Activated CD4-positive, alpha-beta memory T cell treated with anti-CD3 and anti-CD28 coated beads, Interleukin-2, amount 10 ng/mL, durations not matched to agents 7 days and 5 days (primary cell): ENCODE results near the gene ACHE. TPM values are rescaled to one million over a fixed set of nuclear protein-coding genes. Genes with fewer than 3 reads are reported as not detected.

Experiments
- CTCF ChIA-PET: fragments of 350-600 bp; sonication (Branson Sonifier 250); formaldehyde crosslinking; loops from one replicate; lab custom pipeline; 2021; ENCODE audit warnings: antibody characterized with exemption, inconsistent platforms; lab: Charles Lee
- POLR2A ChIA-PET: fragments of 350-600 bp; sonication (Branson Sonifier 250); formaldehyde crosslinking; loops from one replicate; lab custom pipeline; 2021; ENCODE audit warnings: antibody characterized with exemption; lab: Charles Lee
- DNase-seq: peaks from one replicate; pipeline ENCODE4 v3.0.0-alpha.2; 2020
- H3K27ac Mint-ChIP-seq: one replicate; pipeline ENCODE4 v1.8.0; 2021; ENCODE audit warnings: mild to moderate bottlenecking, mixed read lengths
- H3K27me3 Mint-ChIP-seq: one replicate; pipeline ENCODE4 v1.8.0; 2021; ENCODE audit warnings: mixed read lengths
- H3K36me3 Mint-ChIP-seq: one replicate; pipeline ENCODE4 v1.8.0; 2021; ENCODE audit warnings: low read depth, mixed read lengths
- H3K4me1 Mint-ChIP-seq: one replicate; pipeline ENCODE4 v1.8.0; 2021; ENCODE audit warnings: mixed read lengths
- H3K4me3 Mint-ChIP-seq: one replicate; pipeline ENCODE4 v1.8.0; 2021; ENCODE audit warnings: mild to moderate bottlenecking, mixed read lengths
- H3K9me3 Mint-ChIP-seq: one replicate; pipeline ENCODE4 v1.8.0; 2021; ENCODE audit warnings: mixed read lengths
- total RNA-seq, 2 experiments: library from RNA; stranded (reverse); gene quantifications; one replicate each; pipeline ENCODE4 v1.2.3, GENCODE V29; 2021

The ACHE gene
- total RNA-seq, 2 experiments from 2014 or later, result 0.13 TPM; not detected in 1

DNA sequence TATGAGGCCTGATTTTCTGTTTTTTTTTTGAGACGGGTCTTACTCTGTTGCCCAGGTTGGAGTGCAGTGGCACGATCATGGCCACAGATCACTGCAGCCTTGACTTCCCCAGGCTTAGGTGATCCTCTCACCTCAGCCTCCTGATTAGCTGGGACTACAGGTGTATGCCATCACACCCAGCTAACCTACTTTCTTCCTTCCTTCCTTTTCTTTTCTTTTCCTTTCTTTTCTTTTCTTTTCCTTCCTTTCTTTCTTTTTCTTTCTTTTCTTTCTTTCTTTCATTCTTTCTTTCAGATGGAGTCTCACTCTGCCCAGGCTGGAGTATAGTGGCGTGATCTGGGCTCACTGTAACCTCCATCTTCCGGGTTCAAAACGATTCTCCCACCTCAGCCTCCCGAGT, 17.0 kb downstream of the ACHE start:
- Mint-ChIP-seq H3K36me3 (peaks cover 85% of the 10 kb centered on the region), H3K9me3 (no peaks in the 10 kb centered on the region), H3K27ac (peak overlapping the region; percentile 56), H3K4me1 (peaks cover 70% of the 10 kb centered on the region), H3K27me3 (no peaks in the 10 kb centered on the region), H3K4me3 (no peak overlapping the region)
- CTCF ChIA-PET, result interaction anchor here (1.2 to 1.7 kb wide), 3 partner anchors 9 to 27 kb away, joined by 3 to 6 read pairs (median 5); partner anchors contain the start of gene SLC12A9
- POLR2A ChIA-PET, result interaction anchor here (0.6 to 6.6 kb wide), 2 partner anchors 8 to 25 kb away, joined by 3 to 251 read pairs; partner anchors contain the start of gene UFSP1
- no peak for DNase-seq

DNA sequence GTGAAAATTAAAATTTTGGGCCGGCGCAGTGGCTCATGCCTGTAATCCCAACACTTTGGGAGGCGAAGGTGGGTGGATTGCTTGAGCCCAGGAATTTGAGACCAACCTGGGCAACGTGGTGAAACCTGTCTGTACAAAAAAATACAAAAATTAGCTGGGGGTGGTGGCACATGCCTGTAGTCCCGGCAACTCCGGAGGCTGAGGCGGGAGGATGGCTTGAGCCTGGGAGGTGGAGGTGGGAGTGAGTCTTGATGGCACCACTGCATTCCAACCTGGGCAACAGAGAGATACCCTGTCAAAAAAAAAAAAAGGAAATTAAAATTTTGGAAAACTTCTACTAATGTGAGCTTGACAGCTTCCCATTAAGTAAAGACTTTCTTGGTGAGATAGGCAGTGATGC, 17.7 kb downstream of the ACHE start:
- Mint-ChIP-seq H3K27ac (no peak overlapping the region), H3K27me3 (no peaks in the 10 kb centered on the region), H3K4me3 (no peak overlapping the region), H3K9me3 (no peaks in the 10 kb centered on the region), H3K4me1 (peaks cover 66% of the 10 kb centered on the region), H3K36me3 (peaks cover 82% of the 10 kb centered on the region)
- CTCF ChIA-PET, result interaction anchor here (1.2 to 1.7 kb wide), 4 partner anchors 8 to 26 kb away, joined by 3 to 6 read pairs (median 5); partner anchors contain the start of gene SLC12A9
- no peak for DNase-seq
- POLR2A ChIA-PET, result interaction anchor here (0.6 to 6.6 kb wide), 2 partner anchors 9 to 24 kb away, joined by 3 to 251 read pairs; partner anchors contain the start of gene UFSP1

DNA sequence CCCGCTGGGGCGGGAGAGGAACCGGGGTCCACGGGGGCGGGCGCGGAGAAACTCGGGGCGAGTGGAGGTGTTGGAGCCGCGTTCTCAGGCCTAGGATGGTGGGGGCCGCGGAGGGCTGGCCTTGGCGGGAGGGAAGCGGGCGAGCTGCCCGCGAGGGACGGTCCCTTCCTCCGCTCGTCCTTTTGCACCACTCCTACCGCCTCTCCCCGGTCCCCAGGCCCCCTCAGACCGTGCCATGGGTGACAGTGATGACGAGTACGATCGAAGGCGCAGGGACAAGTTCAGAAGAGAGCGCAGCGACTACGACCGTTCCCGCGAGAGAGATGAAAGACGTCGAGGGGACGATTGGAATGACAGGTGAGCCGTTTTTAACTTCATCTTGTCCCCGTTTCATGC, 20.3 kb downstream of the ACHE start:
- ChIA-PET CTCF (interaction anchor here (0.6 to 2.3 kb wide), 7 partner anchors 11 to 368 kb away, joined by 3 to 14 read pairs (median 8); partner anchors contain the start of genes MOSPD3, PLOD3, POP7 and SLC12A9), POLR2A (interaction anchor here (0.6 to 6.6 kb wide), 36 partner anchors 8 to 1375 kb away, joined by 3 to 251 read pairs (median 5); partner anchors contain the start of genes AP4M1, FBXO24, LRCH4 and MCM7)
- peak overlapping the region; percentile 98 for H3K4me3 Mint-ChIP-seq
- H3K4me1 Mint-ChIP-seq, result peaks cover 64% of the 10 kb centered on the region
- H3K9me3 Mint-ChIP-seq, result no peaks in the 10 kb centered on the region
- peak; percentile 55 for DNase-seq
- peaks cover 76% of the 10 kb centered on the region for H3K36me3 Mint-ChIP-seq
- peak overlapping the region; percentile 97 for H3K27ac Mint-ChIP-seq
- H3K27me3 Mint-ChIP-seq, result no peaks in the 10 kb centered on the region

DNA sequence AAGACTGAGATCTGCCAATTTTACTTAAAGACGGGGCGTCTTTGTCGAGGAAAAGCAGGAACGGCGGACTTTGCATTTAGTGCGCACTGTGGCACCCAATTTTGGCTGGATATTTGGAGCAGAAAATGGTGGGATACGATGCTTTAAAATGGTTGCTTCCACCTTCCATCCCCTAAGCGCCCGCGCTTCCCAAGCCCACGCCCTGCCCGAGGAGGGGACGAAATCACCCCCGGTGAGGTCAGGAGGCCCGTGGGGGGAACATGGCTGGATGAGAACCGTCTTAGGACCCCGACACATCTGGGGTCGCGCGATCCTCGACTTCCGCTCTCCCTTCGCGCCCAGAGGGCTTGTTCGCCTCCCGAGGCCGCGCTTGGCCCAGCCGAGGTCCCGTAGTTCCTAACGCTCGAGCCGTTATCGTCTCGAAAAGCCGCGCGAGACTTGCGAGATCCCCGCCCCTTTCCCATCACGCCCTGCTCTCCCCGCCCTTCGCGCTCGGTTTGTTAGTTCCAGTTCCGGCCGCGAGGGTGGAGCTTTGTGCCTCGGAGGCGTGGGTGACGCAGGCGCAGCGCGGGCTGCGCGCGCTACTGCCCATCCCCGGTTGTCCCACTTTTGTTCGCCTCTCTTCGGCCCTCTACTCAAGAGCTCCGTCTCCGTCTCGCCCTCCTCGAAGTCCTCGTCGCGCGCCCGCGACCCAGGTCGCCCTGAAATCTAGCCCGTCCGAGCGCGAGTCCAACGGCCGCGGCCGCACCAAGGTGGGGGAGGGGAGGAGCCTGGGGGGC, 20.9 kb downstream of the ACHE start, which contains the start of gene SRRT:
Gene SRRT, plus strand, starts transcription at position 527 of the 779 bp plus-strand sequence. CDS start 488 bp downstream, outside the sequence.
- Mint-ChIP-seq H3K4me3 (peak within 1 kb of the TSS; percentile 98), H3K27me3 (no peaks in the 10 kb centered on the region), H3K27ac (peak within 1 kb of the TSS; percentile 97), H3K36me3 (peaks cover 74% of the 10 kb centered on the region), H3K4me1 (peaks cover 60% of the 10 kb centered on the region), H3K9me3 (no peaks in the 10 kb centered on the region)
- POLR2A ChIA-PET, result interaction anchor here (0.7 to 6.6 kb wide), 37 partner anchors 8 to 1375 kb away, joined by 3 to 251 read pairs (median 5); partner anchors contain the start of genes AP1S1, AP4M1, FBXO24 and LRCH4
- CTCF ChIA-PET, result interaction anchor here (0.6 to 2.3 kb wide), 8 partner anchors 12 to 369 kb away, joined by 3 to 14 read pairs (median 8); partner anchors contain the start of genes MOSPD3, PLOD3, POP7 and SLC12A9
- DNase-seq, result peak; percentile 99

DNA sequence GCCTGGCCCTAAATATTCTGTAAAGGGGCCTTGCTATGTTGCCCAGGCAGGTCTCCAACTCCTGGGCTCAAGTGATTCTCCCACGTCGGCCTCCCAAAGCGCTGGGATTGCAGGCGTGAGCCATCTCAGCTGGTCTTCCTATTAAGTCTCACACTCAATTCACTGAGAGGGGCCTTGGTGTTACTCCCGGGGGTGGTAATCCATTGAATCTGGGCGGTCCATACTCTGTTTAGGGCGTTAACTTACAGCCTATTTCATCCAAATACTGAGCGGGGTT, 21.4 kb downstream of the ACHE start:
- Mint-ChIP-seq H3K4me1 (peaks cover 55% of the 10 kb centered on the region), H3K27ac (peak overlapping the region; percentile 97), H3K36me3 (peaks cover 69% of the 10 kb centered on the region), H3K4me3 (peak overlapping the region; percentile 98), H3K9me3 (no peaks in the 10 kb centered on the region), H3K27me3 (no peaks in the 10 kb centered on the region)
- DNase-seq, result no peak
- CTCF ChIA-PET, result interaction anchor here (2.3 kb wide), 1 partner anchor 22 kb away, joined by 14 read pairs; the partner anchor contains the start of gene SLC12A9
- POLR2A ChIA-PET, result interaction anchor here (1.1 to 6.6 kb wide), 6 partner anchors 13 to 754 kb away, joined by 3 to 251 read pairs (median 15); partner anchors contain the start of genes FBXO24, LRCH4, MOSPD3 and SLC12A9

DNA sequence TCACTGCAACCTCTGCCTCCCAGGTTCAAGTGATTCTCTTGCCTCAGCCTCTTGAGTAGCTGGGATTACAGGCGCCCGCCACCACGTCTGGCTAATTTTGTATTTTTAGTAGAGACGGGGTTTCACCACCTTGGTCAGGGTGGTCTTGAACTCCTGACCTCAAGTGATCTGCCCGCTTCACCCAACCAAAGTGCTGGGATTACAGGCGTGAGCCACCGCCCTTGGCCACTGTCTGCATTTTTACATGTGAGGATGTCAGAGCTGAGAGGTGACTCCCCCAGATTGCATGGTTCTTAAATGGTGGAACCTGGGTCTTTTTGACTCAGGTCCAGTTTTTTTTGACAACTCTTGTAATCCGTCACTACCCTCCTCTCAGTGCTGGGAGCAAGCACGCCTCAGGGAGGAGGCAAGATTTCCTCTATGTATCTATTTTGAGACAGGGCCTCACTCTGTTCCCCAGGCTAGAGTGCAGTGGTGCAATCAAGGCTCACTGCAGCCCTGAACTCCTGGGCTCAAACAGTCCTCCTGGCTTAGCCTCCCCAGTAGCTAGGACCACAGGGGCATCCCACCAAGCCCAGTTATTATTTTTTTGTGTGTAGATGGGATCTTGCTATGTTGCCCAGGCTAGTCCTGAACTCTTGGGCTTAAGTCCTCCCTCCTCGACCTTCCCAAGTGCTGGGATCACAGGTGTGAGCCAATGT, 21.9 kb downstream of the ACHE start:
- ChIA-PET POLR2A (interaction anchor here (0.6 to 6.6 kb wide), 6 partner anchors 13 to 753 kb away, joined by 3 to 251 read pairs (median 15); partner anchors contain the start of genes FBXO24, LRCH4, SLC12A9 and UFSP1), CTCF (interaction anchor here (2.3 kb wide), 1 partner anchor 22 kb away, joined by 14 read pairs; the partner anchor contains the start of gene SLC12A9)
- Mint-ChIP-seq H3K36me3 (peaks cover 64% of the 10 kb centered on the region), H3K4me3 (peak overlapping the region; percentile 98), H3K9me3 (no peaks in the 10 kb centered on the region), H3K27me3 (no peaks in the 10 kb centered on the region), H3K4me1 (peaks cover 50% of the 10 kb centered on the region), H3K27ac (peak overlapping the region; percentile 97)
- no peak for DNase-seq

DNA sequence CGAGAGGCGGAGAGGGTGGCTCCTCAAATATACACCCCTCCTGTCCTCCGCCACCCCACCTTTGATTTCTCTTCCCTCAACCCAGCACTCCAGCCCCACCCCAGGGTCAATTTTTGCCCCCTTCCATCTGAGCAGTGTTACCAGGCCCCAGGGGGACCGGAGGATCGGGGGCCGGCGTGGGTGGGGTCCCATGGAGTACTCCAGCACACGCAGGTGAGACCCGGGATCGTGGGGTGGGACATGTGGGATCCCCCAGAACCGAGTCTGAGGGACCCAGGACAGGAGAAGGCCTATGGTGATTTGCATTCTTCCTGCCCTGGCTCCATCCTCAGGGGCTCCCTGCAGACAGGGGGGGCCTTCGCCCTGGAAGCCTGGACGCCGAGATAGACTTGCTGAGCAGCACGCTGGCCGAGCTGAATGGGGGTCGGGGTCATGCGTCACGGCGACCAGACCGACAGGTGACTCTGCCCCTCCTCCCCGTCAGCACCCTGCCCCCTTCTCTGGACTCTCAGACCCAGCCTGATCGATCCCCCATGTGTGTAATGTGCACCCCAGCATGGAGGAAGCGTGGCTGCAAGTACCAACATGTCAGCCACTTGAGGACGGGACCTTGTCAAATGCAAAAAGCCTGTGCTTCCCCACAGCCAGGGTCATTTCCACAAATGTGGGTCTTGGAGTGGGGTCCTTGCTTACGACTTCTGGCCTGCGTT, 27.8 kb downstream of the ACHE start:
- DNase-seq, result no peak
- ChIA-PET POLR2A (interaction anchor here (1.6 kb wide), 1 partner anchor 7 kb away, joined by 8 read pairs; the partner anchor contains the start of gene SRRT), CTCF (no interaction called here)
- Mint-ChIP-seq H3K27me3 (no peaks in the 10 kb centered on the region), H3K36me3 (peaks cover 29% of the 10 kb centered on the region), H3K4me3 (peak overlapping the region; percentile 89), H3K9me3 (no peaks in the 10 kb centered on the region), H3K27ac (peak overlapping the region; percentile 79), H3K4me1 (peaks cover 26% of the 10 kb centered on the region)

DNA sequence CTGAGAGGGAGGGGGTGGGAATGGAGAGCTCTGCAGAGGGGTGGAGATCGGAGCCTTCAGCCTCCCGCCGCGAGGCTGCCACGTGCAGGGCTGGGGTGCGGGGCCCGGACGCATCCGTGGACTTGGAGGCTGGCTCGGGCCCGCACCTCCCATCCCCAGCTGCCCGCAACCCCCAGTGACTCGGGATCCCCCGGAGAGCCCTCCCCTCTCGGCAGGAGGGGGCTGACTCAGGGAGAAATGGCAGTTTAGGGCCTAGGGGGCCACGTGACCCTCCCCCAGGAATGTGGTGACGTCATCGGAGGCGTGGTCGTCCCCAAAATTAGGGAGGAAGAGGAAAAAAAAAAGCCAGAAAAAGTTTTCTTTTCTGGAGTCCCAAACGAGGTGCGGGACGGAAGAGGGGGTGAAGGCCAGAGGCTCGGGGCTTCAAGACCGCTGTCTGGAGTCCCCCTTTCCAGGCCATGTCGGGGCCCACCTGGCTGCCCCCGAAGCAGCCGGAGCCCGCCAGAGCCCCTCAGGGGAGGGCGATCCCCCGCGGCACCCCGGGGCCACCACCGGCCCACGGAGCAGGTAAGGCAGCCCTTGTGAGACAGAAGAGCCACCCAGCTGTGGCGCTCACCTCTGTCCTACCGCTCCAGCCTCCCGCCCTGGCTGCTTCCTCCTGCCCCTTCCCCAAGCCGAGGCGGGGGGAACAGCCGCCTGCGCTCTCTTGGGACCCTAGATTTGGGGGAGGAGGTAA, 28.5 kb downstream of the ACHE start, which contains the start of gene TRIP6:
Gene TRIP6, plus strand, starts transcription at position 348 of the 736 bp plus-strand sequence. Its CDS starts 111 bp downstream, at position 459.
- Mint-ChIP-seq H3K27me3 (no peaks in the 10 kb centered on the region), H3K27ac (peak within 1 kb of the TSS; percentile 90), H3K36me3 (peaks cover 31% of the 10 kb centered on the region), H3K9me3 (no peaks in the 10 kb centered on the region), H3K4me1 (peaks cover 24% of the 10 kb centered on the region), H3K4me3 (peak within 1 kb of the TSS; percentile 89)
- CTCF ChIA-PET, result no interaction called here
- peak; percentile 60 for DNase-seq
- POLR2A ChIA-PET, result interaction anchor here (1.6 kb wide), 1 partner anchor 8 kb away, joined by 8 read pairs; the partner anchor contains the start of gene SRRT

DNA sequence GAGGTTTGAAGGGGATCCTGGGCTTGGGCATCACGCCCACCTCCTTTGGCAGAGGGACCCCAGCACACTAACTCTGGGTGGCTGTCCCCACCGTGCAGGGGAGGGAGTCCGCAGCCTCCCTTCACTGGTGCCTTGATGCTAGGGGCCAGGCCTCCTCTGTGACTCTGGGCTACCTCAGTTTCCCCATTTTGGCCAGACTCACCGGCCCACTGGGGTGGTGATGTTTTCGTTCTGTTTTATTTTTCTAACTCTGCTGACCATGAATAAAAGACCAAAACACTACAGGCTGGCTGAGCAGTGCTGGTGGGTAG, 29.0 kb downstream of the ACHE start:
- Mint-ChIP-seq H3K9me3 (no peaks in the 10 kb centered on the region), H3K36me3 (peaks cover 34% of the 10 kb centered on the region), H3K27me3 (no peaks in the 10 kb centered on the region), H3K27ac (peak overlapping the region; percentile 90), H3K4me1 (peaks cover 23% of the 10 kb centered on the region), H3K4me3 (peak overlapping the region; percentile 89)
- POLR2A ChIA-PET, result interaction anchor here (1.6 kb wide), 1 partner anchor 9 kb away, joined by 8 read pairs; the partner anchor contains the start of gene SRRT
- DNase-seq, result no peak
- CTCF ChIA-PET, result no interaction called here

DNA sequence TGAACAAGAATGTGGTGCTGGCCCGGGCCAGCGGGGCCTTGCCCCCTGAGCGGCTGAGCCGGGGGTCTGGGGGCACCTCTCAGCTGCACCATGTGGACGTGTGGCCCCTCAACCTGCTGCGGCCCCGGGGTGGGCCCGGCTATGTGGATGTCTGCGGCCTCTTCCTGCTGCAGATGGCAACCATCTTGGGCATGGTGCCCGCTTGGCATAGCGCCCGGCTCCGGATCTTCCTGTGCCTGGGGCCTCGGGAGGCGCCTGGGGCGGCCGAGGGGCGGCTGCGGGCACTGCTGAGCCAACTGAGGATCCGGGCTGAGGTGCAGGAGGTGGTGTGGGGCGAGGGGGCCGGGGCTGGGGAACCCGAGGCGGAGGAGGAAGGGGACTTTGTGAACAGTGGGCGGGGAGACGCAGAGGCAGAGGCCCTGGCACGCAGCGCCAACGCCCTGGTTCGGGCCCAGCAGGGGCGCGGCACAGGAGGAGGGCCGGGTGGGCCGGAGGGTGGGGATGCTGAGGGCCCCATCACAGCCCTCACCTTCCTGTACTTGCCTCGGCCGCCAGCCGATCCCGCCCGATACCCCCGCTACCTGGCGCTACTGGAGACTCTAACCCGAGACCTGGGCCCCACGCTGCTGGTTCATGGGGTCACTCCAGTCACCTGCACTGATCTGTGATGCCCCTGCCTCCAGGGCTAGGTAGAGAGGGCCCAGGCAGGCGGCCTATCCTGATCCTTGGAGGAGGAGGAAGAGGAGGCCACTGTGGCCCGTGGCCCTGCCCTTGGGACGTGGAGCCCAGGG, 29.6 kb downstream of the ACHE start:
- CTCF ChIA-PET, result no interaction called here
- POLR2A ChIA-PET, result interaction anchor here (1.3 to 1.6 kb wide), 2 partner anchors 9 kb away, joined by 5 to 8 read pairs; partner anchors contain the start of gene SRRT
- no peaks in the 10 kb centered on the region for H3K27me3 Mint-ChIP-seq
- no peak for DNase-seq
- no peaks in the 10 kb centered on the region for H3K9me3 Mint-ChIP-seq
- peaks cover 21% of the 10 kb centered on the region for H3K4me1 Mint-ChIP-seq
- H3K27ac Mint-ChIP-seq, result peak overlapping the region; percentile 58
- peak overlapping the region; percentile 89 for H3K4me3 Mint-ChIP-seq
- peaks cover 30% of the 10 kb centered on the region for H3K36me3 Mint-ChIP-seq
